GM19035 (cell line): Measurements from ENCODE around the gene SRPRA.
A peak's percentile ranks its signal among the peaks of the same experiment; 100 is the strongest.
"Not testable (repeated sequence)": the region's sequence is repeated elsewhere in the genome, so short reads cannot be mapped to it uniquely, and the experiment has no call there.

ENCODE experiments used
- ATAC-seq: cut with Tn5 transposase; IDR thresholded peaks from one replicate; pipeline ENCODE4 v1.9.1; 2021; ENCODE audit not compliant: unreplicated experiment

The SRPRA gene

GRCh38 chr11:126268708-126269579 lies at the start of gene SRPRA, which contains the start of gene FOXRED1:
SRPRA (minus strand) TSS chr11:126268895; CDS start chr11:126268804, 91 bp downstream.
FOXRED1 (plus strand) TSS chr11:126269154; CDS start chr11:126269207, 53 bp downstream.
- peak; percentile 99 for ATAC-seq

GRCh38 chr11:126317756-126318573 lies 49.3 kb upstream of the SRPRA start:
- peak; percentile 30 for ATAC-seq

- ATAC-seq: no peak
These were observed 48.7 kb upstream of the SRPRA start for GRCh38 chr11:126317432-126317755.

GRCh38 chr11:126313826-126314225 lies 45.1 kb upstream of the SRPRA start:
- no peak for ATAC-seq

GRCh38 chr11:126312961-126313360 lies 44.3 kb upstream of the SRPRA start:
- no peak for ATAC-seq

- ATAC-seq: peak; percentile 67
These were observed 43.0 kb upstream of the SRPRA start for GRCh38 chr11:126311401-126312291.

- no peak for ATAC-seq
These were observed 42.3 kb upstream of the SRPRA start for GRCh38 chr11:126310992-126311310.

GRCh38 chr11:126310200-126310991 lies 41.7 kb upstream of the SRPRA start:
- ATAC-seq: peak; percentile 46

- not testable (repeated sequence) for ATAC-seq
These were observed 40.1 kb upstream of the SRPRA start for GRCh38 chr11:126308771-126309170.

- no peak for ATAC-seq
These were observed 39.6 kb upstream of the SRPRA start for GRCh38 chr11:126308271-126308671.

GRCh38 chr11:126307706-126308105 lies 39.0 kb upstream of the SRPRA start:
- ATAC-seq: no peak

- peak; percentile 50 for ATAC-seq
These were observed 37.0 kb upstream of the SRPRA start for GRCh38 chr11:126305699-126306098.

GRCh38 chr11:126304457-126305075 lies 35.9 kb upstream of the SRPRA start:
- peak; percentile 31 for ATAC-seq

- peak; percentile 86 for ATAC-seq
These were observed 35.1 kb upstream of the SRPRA start, which contains the start of gene DCPS for GRCh38 chr11:126303623-126304456. DCPS (plus strand) TSS chr11:126304060; CDS start chr11:126304081, 21 bp downstream.

- ATAC-seq: no peak
These were observed 28.3 kb upstream of the SRPRA start for GRCh38 chr11:126297004-126297403.

- no peak for ATAC-seq
These were observed 25.0 kb upstream of the SRPRA start for GRCh38 chr11:126293726-126294125.

- ATAC-seq: no peak
These were observed 22.2 kb upstream of the SRPRA start for GRCh38 chr11:126290887-126291286.

- ATAC-seq: no peak
These were observed 19.5 kb upstream of the SRPRA start for GRCh38 chr11:126288237-126288636.

- peak; percentile 56 for ATAC-seq
These were observed 16.1 kb upstream of the SRPRA start for GRCh38 chr11:126284829-126285228.
